Activated naive CD8-positive, alpha-beta T cell treated with anti-CD3 and anti-CD28 coated beads, Interleukin-2, amount 50 U/mL, for 24 hours (primary cell): ENCODE data around the gene CUL3.
"Not testable (repeated sequence)": the region's sequence is repeated elsewhere in the genome, so short reads cannot be mapped to it uniquely, and the experiment has no call there.

Experiments
- ATAC-seq: fragments of 150-1000 bp; cut with Tn5 transposase; one replicate; pipeline ENCODE4 v1.10.0; 2021
- DNase-seq: peaks from one replicate; pipeline ENCODE4 v3.0.0; 2021
- H3K27ac Mint-ChIP-seq: one replicate; pipeline ENCODE4 v1.8.0; 2021; ENCODE audit warnings: mild to moderate bottlenecking, mixed read lengths
- H3K27me3 Mint-ChIP-seq: one replicate; pipeline ENCODE4 v1.8.0; 2021; ENCODE audit warnings: mixed read lengths
- H3K36me3 Mint-ChIP-seq: one replicate; pipeline ENCODE4 v1.8.0; 2021; ENCODE audit warnings: low read depth, mixed read lengths
- H3K4me1 Mint-ChIP-seq: one replicate; pipeline ENCODE4 v1.8.0; 2021; ENCODE audit warnings: mixed read lengths
- H3K4me3 Mint-ChIP-seq: one replicate; pipeline ENCODE4 v1.8.0; 2021; ENCODE audit warnings: mild to moderate bottlenecking, moderate library complexity, mixed read lengths
- H3K9me3 Mint-ChIP-seq: one replicate; pipeline ENCODE4 v1.8.0; 2021; ENCODE audit warnings: mixed read lengths

Gene CUL3

GRCh38 chr2:224585211-224586088, at the start of gene CUL3:
TSS of gene CUL3 (minus strand) at chr2:224585363. CDS start at chr2:224585009, 354 bp downstream.
- peaks cover 42% of the 10 kb centered on the region for H3K4me1 Mint-ChIP-seq

GRCh38 chr2:224630659-224631550, 45.7 kb upstream of the CUL3 start:
- H3K27me3 Mint-ChIP-seq = no peaks in the 10 kb centered on the region
- ATAC-seq = no peak
- no peaks in the 10 kb centered on the region for H3K36me3 Mint-ChIP-seq
- DNase-seq = no peak
- H3K27ac Mint-ChIP-seq = no peak overlapping the region
- no peaks in the 10 kb centered on the region for H3K9me3 Mint-ChIP-seq
- H3K4me3 Mint-ChIP-seq = no peak overlapping the region
- H3K4me1 Mint-ChIP-seq = no peaks in the 10 kb centered on the region

More at GRCh38 chr2:224585211-224586088, at the start of gene CUL3:
- Mint-ChIP-seq H3K4me3 (peak within 1 kb of the TSS; percentile 99), H3K27me3 (no peaks in the 10 kb centered on the region), H3K9me3 (no peaks in the 10 kb centered on the region), H3K27ac (peak within 1 kb of the TSS; percentile 97), H3K36me3 (peaks cover 23% of the 10 kb centered on the region)
- peak; percentile 99 for DNase-seq
- ATAC-seq = peak; percentile 88

- peaks cover 1% of the 10 kb centered on the region for H3K27me3 Mint-ChIP-seq
- H3K9me3 Mint-ChIP-seq = no peaks in the 10 kb centered on the region
- H3K4me3 Mint-ChIP-seq = no peak overlapping the region
- no peak for ATAC-seq
- DNase-seq = no peak
- no peaks in the 10 kb centered on the region for H3K36me3 Mint-ChIP-seq
- H3K4me1 Mint-ChIP-seq = no peaks in the 10 kb centered on the region
- H3K27ac Mint-ChIP-seq = no peak overlapping the region
These were observed 43.3 kb upstream of the CUL3 start for GRCh38 chr2:224628416-224628815.

GRCh38 chr2:224626735-224627134, 41.6 kb upstream of the CUL3 start:
- no peak for ATAC-seq
- no peak for DNase-seq
- no peak overlapping the region for H3K27ac Mint-ChIP-seq
- H3K27me3 Mint-ChIP-seq = peaks cover 1% of the 10 kb centered on the region
- H3K4me1 Mint-ChIP-seq = no peaks in the 10 kb centered on the region
- no peak overlapping the region for H3K4me3 Mint-ChIP-seq
- no peaks in the 10 kb centered on the region for H3K9me3 Mint-ChIP-seq
- H3K36me3 Mint-ChIP-seq = no peaks in the 10 kb centered on the region

- H3K4me1 Mint-ChIP-seq = no peaks in the 10 kb centered on the region
- H3K27ac Mint-ChIP-seq = no peak overlapping the region
- DNase-seq (no peak), ATAC-seq (no peak)
- no peaks in the 10 kb centered on the region for H3K9me3 Mint-ChIP-seq
- H3K27me3 Mint-ChIP-seq = no peaks in the 10 kb centered on the region
- no peaks in the 10 kb centered on the region for H3K36me3 Mint-ChIP-seq
- no peak overlapping the region for H3K4me3 Mint-ChIP-seq
These were observed 28.6 kb upstream of the CUL3 start for GRCh38 chr2:224613543-224614286.

GRCh38 chr2:224612578-224612977, 27.4 kb upstream of the CUL3 start:
- no peak overlapping the region for H3K4me3 Mint-ChIP-seq
- no peaks in the 10 kb centered on the region for H3K27me3 Mint-ChIP-seq
- no peaks in the 10 kb centered on the region for H3K4me1 Mint-ChIP-seq
- no peak for DNase-seq
- no peak overlapping the region for H3K27ac Mint-ChIP-seq
- no peaks in the 10 kb centered on the region for H3K36me3 Mint-ChIP-seq
- ATAC-seq = no peak
- no peaks in the 10 kb centered on the region for H3K9me3 Mint-ChIP-seq

GRCh38 chr2:224611938-224612337, 26.8 kb upstream of the CUL3 start:
- H3K27ac Mint-ChIP-seq = no peak overlapping the region
- no peak for ATAC-seq
- no peaks in the 10 kb centered on the region for H3K9me3 Mint-ChIP-seq

GRCh38 chr2:224608104-224608503, 22.9 kb upstream of the CUL3 start:
- no peak for ATAC-seq
- no peak for DNase-seq
- Mint-ChIP-seq H3K27me3 (no peaks in the 10 kb centered on the region), H3K27ac (no peak overlapping the region), H3K36me3 (peaks cover 1% of the 10 kb centered on the region), H3K9me3 (no peaks in the 10 kb centered on the region), H3K4me3 (no peak overlapping the region), H3K4me1 (peaks cover 3% of the 10 kb centered on the region)

More at GRCh38 chr2:224611938-224612337, 26.8 kb upstream of the CUL3 start:
- no peak for DNase-seq
- Mint-ChIP-seq H3K27me3 (no peaks in the 10 kb centered on the region), H3K4me3 (no peak overlapping the region), H3K36me3 (no peaks in the 10 kb centered on the region), H3K4me1 (no peaks in the 10 kb centered on the region)

GRCh38 chr2:224603746-224604500, 18.8 kb upstream of the CUL3 start:
- not testable (repeated sequence) for H3K4me3 Mint-ChIP-seq, H3K27ac Mint-ChIP-seq, H3K36me3 Mint-ChIP-seq, H3K27me3 Mint-ChIP-seq, H3K9me3 Mint-ChIP-seq, DNase-seq, ATAC-seq
- peaks cover 17% of the 10 kb centered on the region for H3K4me1 Mint-ChIP-seq

GRCh38 chr2:224602778-224603375, 17.7 kb upstream of the CUL3 start:
- DNase-seq = peak; percentile 15
- H3K27ac Mint-ChIP-seq = peak overlapping the region; percentile 17
- not testable (repeated sequence) for ATAC-seq, H3K27me3 Mint-ChIP-seq, H3K36me3 Mint-ChIP-seq, H3K9me3 Mint-ChIP-seq
- peak overlapping the region; percentile 79 for H3K4me3 Mint-ChIP-seq
- H3K4me1 Mint-ChIP-seq = peaks cover 17% of the 10 kb centered on the region

GRCh38 chr2:224601923-224602322, 16.8 kb upstream of the CUL3 start:
- Mint-ChIP-seq H3K27me3 (peaks cover 3% of the 10 kb centered on the region), H3K4me3 (no peak overlapping the region), H3K9me3 (no peaks in the 10 kb centered on the region), H3K36me3 (peaks cover 2% of the 10 kb centered on the region), H3K27ac (peak overlapping the region; percentile 37), H3K4me1 (peaks cover 17% of the 10 kb centered on the region)
- DNase-seq (no peak), ATAC-seq (peak; percentile 76)

- peaks cover 3% of the 10 kb centered on the region for H3K27me3 Mint-ChIP-seq
- H3K27ac Mint-ChIP-seq = no peak overlapping the region
- H3K4me1 Mint-ChIP-seq = peaks cover 16% of the 10 kb centered on the region
- H3K36me3 Mint-ChIP-seq = peaks cover 2% of the 10 kb centered on the region
- ATAC-seq (no peak), DNase-seq (no peak)
- no peak overlapping the region for H3K4me3 Mint-ChIP-seq
- no peaks in the 10 kb centered on the region for H3K9me3 Mint-ChIP-seq
These were observed 13.5 kb upstream of the CUL3 start for GRCh38 chr2:224598678-224599077.

- Mint-ChIP-seq H3K4me3 (no peak overlapping the region), H3K27ac (no peak overlapping the region), H3K4me1 (no peaks in the 10 kb centered on the region), H3K27me3 (no peaks in the 10 kb centered on the region), H3K9me3 (no peaks in the 10 kb centered on the region), H3K36me3 (no peaks in the 10 kb centered on the region)
- ATAC-seq (no peak), DNase-seq (no peak)
These were observed 11.1 kb upstream of the CUL3 start for GRCh38 chr2:224596289-224596688.
